Subcutaneous abdominal adipose tissue (tissue), 5 donors: Measurements from ENCODE around the gene UPK3A.
"Not testable (repeated sequence)": the region's sequence is repeated elsewhere in the genome, so short reads cannot be mapped to it uniquely, and the experiment has no call there.

ENCODE experiments used
- H3K27ac ChIP-seq: one replicate; pipeline ENCODE4 v1.7.0; 2013; ENCODE audit warnings: low read depth, mild to moderate bottlenecking, inconsistent platforms, low read length, moderate library complexity
- H3K27me3 ChIP-seq, 5 donors: one replicate each; pipeline ENCODE4 v1.7.0; 2013; ENCODE audit warnings: low read length in 5 of 5, inconsistent platforms in 1 of 5; ENCODE audit not compliant: control insufficient read depth in 5 of 5, insufficient read depth in 4 of 5
- H3K36me3 ChIP-seq, 5 donors: one replicate each; pipeline ENCODE4 v1.7.0; 2013; ENCODE audit warnings: low read length in 5 of 5; ENCODE audit not compliant: control insufficient read depth in 5 of 5, insufficient read depth in 5 of 5
- H3K4me1 ChIP-seq, 5 donors: one replicate each; pipeline ENCODE4 v1.7.0; 2013; ENCODE audit warnings: low read length in 5 of 5, mild to moderate bottlenecking in 3 of 5, moderate library complexity in 1 of 5; ENCODE audit not compliant: control insufficient read depth in 5 of 5, insufficient read depth in 5 of 5
- H3K4me3 ChIP-seq, 5 donors: one replicate each; pipeline ENCODE4 v1.7.0; 2013; ENCODE audit warnings: low read length in 5 of 5, low read depth in 1 of 5
- H3K9ac ChIP-seq, 5 donors: one replicate each; pipeline ENCODE4 v1.7.0; 2013; ENCODE audit warnings: low read length in 5 of 5, mild to moderate bottlenecking in 4 of 5, moderate library complexity in 3 of 5
- H3K9me3 ChIP-seq, 5 donors: one replicate each; pipeline ENCODE4 v1.7.0; 2013; ENCODE audit warnings: low read length in 5 of 5; ENCODE audit not compliant: control insufficient read depth in 5 of 5
- donor health status: healthy.
- donor health status: healthy.
- donor health status: healthy.
- donor health status: healthy.
- donor health status: healthy.

The UPK3A gene

GRCh38 chr22:45281010-45281409 is 3.7 kb upstream of the UPK3A start:
- no peak overlapping the region for H3K9ac ChIP-seq
- H3K36me3 ChIP-seq: no peaks in the 10 kb centered on the region
- peaks cover 7 to 21% (median 16%) of the 10 kb centered on the region in 5 donors for H3K27me3 ChIP-seq
- peaks cover 2 to 29% (median 17%) of the 10 kb centered on the region in 5 donors for H3K4me1 ChIP-seq
- H3K27ac ChIP-seq: no peak overlapping the region
- no peak overlapping the region for H3K4me3 ChIP-seq
- no peaks in the 10 kb centered on the region for H3K9me3 ChIP-seq

GRCh38 chr22:45285263-45286058 is 712 bp downstream of the UPK3A start:
- H3K4me1 ChIP-seq: peaks cover 0 to 19% (median 7%) of the 10 kb centered on the region in 5 donors
- H3K27me3 ChIP-seq: peaks cover 13 to 37% (median 21%) of the 10 kb centered on the region in 5 donors
- no peaks in the 10 kb centered on the region for H3K36me3 ChIP-seq
- no peaks in the 10 kb centered on the region for H3K9me3 ChIP-seq
- H3K9ac ChIP-seq: peak overlapping the region in 1 of 5 donors; percentile 41
- peak overlapping the region in 2 of 5 donors; percentile 29 to 56 for H3K4me3 ChIP-seq
- no peak overlapping the region for H3K27ac ChIP-seq

GRCh38 chr22:45286854-45287551 is 2.3 kb downstream of the UPK3A start:
- H3K27ac ChIP-seq: no peak overlapping the region
- no peaks in the 10 kb centered on the region for H3K9me3 ChIP-seq
- peaks cover 17 to 43% (median 32%) of the 10 kb centered on the region in 5 donors for H3K27me3 ChIP-seq
- no peak overlapping the region for H3K4me3 ChIP-seq
- H3K36me3 ChIP-seq: no peaks in the 10 kb centered on the region
- no peak overlapping the region for H3K9ac ChIP-seq
- H3K4me1 ChIP-seq: peaks cover 0 to 26% (median 9%) of the 10 kb centered on the region in 5 donors

GRCh38 chr22:45290410-45290936 is 5.7 kb downstream of the UPK3A start:
- no peaks in the 10 kb centered on the region for H3K36me3 ChIP-seq
- peaks cover 0 to 22% (median 0%) of the 10 kb centered on the region in 5 donors for H3K4me1 ChIP-seq
- no peak overlapping the region for H3K9ac ChIP-seq
- H3K27me3 ChIP-seq: peaks cover 15 to 32% (median 30%) of the 10 kb centered on the region in 5 donors
- H3K27ac ChIP-seq: no peak overlapping the region
- H3K9me3 ChIP-seq: no peaks in the 10 kb centered on the region
- no peak overlapping the region for H3K4me3 ChIP-seq

GRCh38 chr22:45291061-45291930 is 6.5 kb downstream of the UPK3A start:
- H3K27ac ChIP-seq: no peak overlapping the region

GRCh38 chr22:45291931-45292290 is 7.2 kb downstream of the UPK3A start:
- H3K27me3 ChIP-seq: peaks cover 11 to 29% (median 21%) of the 10 kb centered on the region in 5 donors
- H3K9ac ChIP-seq: no peak overlapping the region
- no peaks in the 10 kb centered on the region for H3K36me3 ChIP-seq
- no peaks in the 10 kb centered on the region for H3K9me3 ChIP-seq
- H3K4me1 ChIP-seq: peaks cover 0 to 21% (median 0%) of the 10 kb centered on the region in 5 donors
- no peak overlapping the region for H3K27ac ChIP-seq
- no peak overlapping the region for H3K4me3 ChIP-seq

More at GRCh38 chr22:45291061-45291930, 6.5 kb downstream of the UPK3A start:
- no peaks in the 10 kb centered on the region for H3K36me3 ChIP-seq
- H3K9me3 ChIP-seq: no peaks in the 10 kb centered on the region
- H3K9ac ChIP-seq: no peak overlapping the region
- H3K27me3 ChIP-seq: peaks cover 11 to 31% (median 24%) of the 10 kb centered on the region in 5 donors
- H3K4me3 ChIP-seq: no peak overlapping the region
- peaks cover 0 to 19% (median 0%) of the 10 kb centered on the region in 5 donors for H3K4me1 ChIP-seq

- H3K4me1 ChIP-seq: peaks cover 0 to 19% (median 0%) of the 10 kb centered on the region in 5 donors
- H3K9me3 ChIP-seq: no peaks in the 10 kb centered on the region
- H3K4me3 ChIP-seq: no peak overlapping the region
- H3K9ac ChIP-seq: no peak overlapping the region
- H3K36me3 ChIP-seq: no peaks in the 10 kb centered on the region
- H3K27ac ChIP-seq: no peak overlapping the region
- peaks cover 11 to 28% (median 21%) of the 10 kb centered on the region in 5 donors for H3K27me3 ChIP-seq
These were observed 8.1 kb downstream of the UPK3A start for GRCh38 chr22:45292731-45293442.

- no peaks in the 10 kb centered on the region for H3K36me3 ChIP-seq
- no peaks in the 10 kb centered on the region for H3K9me3 ChIP-seq
- H3K27ac ChIP-seq: no peak overlapping the region
- H3K9ac ChIP-seq: no peak overlapping the region
- H3K4me3 ChIP-seq: no peak overlapping the region
- H3K4me1 ChIP-seq: peaks cover 0 to 19% (median 0%) of the 10 kb centered on the region in 5 donors
- peaks cover 11 to 30% (median 19%) of the 10 kb centered on the region in 5 donors for H3K27me3 ChIP-seq
These were observed 9.3 kb downstream of the UPK3A start for GRCh38 chr22:45294030-45294429.

GRCh38 chr22:45295004-45295403 is 10.3 kb downstream of the UPK3A start:
- H3K4me3 ChIP-seq, H3K36me3 ChIP-seq, H3K27ac ChIP-seq, H3K9ac ChIP-seq, H3K9me3 ChIP-seq: not testable (repeated sequence)
- peaks cover 8 to 27% (median 16%) of the 10 kb centered on the region in 5 donors for H3K27me3 ChIP-seq
- H3K4me1 ChIP-seq: peaks cover 0 to 19% (median 0%) of the 10 kb centered on the region in 5 donors
